Retinal pigment epithelial cell (primary cell): ENCODE measurements around the gene ZCCHC24.

Experiments
- DNase-seq: peaks from one replicate; pipeline ENCODE4 v3.0.0-alpha.2; 2010; ENCODE audit warnings: low read depth
- H3K4me3 ChIP-seq: 2 replicates; pipeline ENCODE4 v1.5.1; 2011; ENCODE audit warnings: mild to moderate bottlenecking, low read length, control low read depth, moderate library complexity
- TF ChIP-seq, protein P1 (sequence below): conservative IDR thresholded peaks from 2 replicates; pipeline ENCODE4 v1.5.1; 2011; ENCODE audit warnings: low read depth, low read length, control low read depth, inconsistent platforms

Gene ZCCHC24

DNA sequence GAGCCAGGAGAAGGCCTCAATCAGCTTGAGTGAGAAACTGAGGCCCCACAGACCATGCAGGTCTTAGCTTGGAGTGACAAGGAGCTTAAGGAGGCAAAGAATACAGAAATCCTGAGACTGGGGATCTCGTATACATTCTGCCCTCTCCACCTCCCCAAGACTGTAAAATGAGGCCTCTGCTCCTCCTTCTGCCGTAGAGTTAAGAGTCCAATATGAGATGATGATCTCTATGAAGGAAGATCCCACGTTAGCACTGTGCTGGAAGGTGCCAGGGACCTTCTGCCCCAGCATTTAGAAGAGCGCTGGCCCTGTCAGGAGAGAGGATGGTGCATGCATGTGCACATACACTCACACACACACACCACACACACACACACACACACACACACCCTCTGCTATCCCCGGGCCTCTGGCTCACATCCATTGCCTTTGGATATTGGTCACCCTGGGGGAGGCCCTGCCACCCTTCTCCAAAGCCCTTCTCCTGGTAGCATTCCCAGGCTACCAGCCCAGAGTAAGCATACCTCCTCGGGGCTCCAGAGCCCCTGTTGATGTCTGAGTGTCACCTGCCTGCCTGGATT lies 15.0 kb downstream of the ZCCHC24 start:
- no peak for DNase-seq
- TF ChIP-seq, protein P1, sequence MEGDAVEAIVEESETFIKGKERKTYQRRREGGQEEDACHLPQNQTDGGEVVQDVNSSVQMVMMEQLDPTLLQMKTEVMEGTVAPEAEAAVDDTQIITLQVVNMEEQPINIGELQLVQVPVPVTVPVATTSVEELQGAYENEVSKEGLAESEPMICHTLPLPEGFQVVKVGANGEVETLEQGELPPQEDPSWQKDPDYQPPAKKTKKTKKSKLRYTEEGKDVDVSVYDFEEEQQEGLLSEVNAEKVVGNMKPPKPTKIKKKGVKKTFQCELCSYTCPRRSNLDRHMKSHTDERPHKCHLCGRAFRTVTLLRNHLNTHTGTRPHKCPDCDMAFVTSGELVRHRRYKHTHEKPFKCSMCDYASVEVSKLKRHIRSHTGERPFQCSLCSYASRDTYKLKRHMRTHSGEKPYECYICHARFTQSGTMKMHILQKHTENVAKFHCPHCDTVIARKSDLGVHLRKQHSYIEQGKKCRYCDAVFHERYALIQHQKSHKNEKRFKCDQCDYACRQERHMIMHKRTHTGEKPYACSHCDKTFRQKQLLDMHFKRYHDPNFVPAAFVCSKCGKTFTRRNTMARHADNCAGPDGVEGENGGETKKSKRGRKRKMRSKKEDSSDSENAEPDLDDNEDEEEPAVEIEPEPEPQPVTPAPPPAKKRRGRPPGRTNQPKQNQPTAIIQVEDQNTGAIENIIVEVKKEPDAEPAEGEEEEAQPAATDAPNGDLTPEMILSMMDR: no peak
- H3K4me3 ChIP-seq: no peak overlapping the region

DNA sequence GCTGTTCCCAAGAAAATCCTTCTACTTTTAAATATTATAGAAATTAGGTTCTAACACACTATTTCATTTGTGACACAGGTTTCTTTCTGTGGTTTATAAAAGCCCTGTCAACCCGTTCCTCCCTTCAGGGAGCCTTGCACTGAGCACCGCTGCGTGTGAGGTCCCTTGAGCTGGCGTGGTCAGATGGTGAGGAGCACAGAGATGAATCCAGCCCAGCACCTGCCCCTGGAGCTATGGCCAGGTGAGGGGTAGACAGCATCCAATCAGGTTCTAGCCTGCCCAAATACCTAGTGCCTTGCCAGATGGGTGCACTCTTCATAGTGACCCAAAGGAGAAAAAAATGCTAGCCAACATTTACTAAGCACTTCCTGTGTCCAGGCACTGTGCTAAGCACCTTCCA lies 15.7 kb downstream of the ZCCHC24 start:
- DNase-seq: no peak
- TF ChIP-seq, protein P1: no peak
- no peak overlapping the region for H3K4me3 ChIP-seq

DNA sequence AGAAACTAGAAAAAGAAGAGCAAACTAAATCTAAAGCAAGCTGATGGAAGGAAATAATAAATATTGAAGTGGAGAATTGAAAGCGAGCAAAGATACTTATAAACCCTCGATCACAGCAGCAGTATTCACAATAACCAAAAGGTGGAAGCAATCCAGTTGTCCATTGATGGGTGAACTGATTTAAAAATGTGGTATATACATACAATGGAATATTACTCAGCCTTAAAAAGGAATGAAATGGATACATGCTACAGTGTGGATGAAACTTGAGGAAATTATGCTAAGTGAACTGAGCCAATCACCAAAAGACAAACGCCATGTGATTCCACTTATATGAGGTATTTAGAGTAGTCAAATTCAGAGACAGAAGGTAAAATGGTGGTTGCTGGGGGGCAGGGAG lies 17.5 kb downstream of the ZCCHC24 start:
- no peak for DNase-seq
- no peak overlapping the region for H3K4me3 ChIP-seq
- TF ChIP-seq, protein P1: no peak

DNA sequence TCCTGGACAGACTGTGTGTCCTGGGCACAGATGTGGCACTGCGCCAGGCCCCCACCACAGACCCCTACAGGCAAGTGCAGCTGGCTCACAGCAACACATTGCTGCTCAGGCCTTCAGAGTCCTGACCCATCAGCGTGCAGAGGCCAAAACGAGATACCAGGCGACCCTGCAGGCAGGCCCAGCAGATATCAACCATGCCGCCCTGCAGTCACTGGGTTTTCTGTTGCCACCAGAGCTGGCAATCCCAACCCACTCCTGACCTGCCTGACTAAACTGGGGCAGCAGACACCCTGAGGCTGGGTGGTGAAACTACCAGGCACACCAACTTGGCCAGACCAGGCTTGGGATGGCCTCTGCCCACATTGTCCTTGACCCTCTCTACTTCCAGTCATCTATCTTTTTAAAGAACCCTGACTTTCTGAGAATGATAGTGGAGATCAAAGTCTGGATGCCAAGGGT lies 20.3 kb downstream of the ZCCHC24 start:
- DNase-seq: no peak
- no peak overlapping the region for H3K4me3 ChIP-seq
- TF ChIP-seq, protein P1: no peak

DNA sequence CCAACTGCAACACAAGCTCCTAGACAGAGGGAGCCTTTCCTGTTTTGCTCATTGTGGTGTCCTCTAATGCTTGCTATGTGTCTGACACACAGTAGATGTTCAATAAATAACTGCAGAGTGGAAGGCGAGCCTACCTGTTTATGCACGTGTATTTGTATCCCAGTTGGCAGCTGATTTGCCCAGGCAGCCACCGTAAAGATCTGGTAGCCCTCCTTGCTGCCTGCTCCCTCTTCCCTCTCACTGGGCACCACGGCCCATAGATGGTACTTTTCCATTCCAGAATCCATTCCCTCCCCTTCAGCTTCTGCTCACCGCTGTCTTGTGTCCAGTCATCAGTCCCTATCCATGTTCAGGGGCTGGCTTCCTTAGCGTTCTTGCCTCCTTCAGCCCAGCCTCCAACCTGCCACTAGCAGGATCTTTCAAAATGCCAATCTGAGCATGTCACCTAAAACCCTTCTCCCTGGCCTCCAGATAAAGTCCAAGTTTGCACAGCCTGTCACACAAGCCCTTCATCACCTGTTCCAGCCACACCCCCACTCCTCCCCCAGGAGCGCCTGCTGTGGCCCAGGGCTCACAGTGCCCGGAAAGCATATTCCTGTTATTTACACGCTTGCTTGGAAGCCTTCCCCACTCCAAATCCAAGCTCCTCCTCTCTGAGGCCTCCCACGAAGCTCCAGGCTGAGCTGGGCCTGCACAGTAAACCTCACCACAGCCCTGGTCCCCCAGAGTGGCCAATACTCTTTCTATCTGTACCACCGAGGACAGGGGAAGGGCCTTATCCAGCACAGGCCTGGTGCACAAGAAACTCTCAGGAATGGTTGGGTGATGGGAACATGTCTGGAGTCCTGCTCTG lies 21.0 kb downstream of the ZCCHC24 start:
- no peak overlapping the region for H3K4me3 ChIP-seq

DNA sequence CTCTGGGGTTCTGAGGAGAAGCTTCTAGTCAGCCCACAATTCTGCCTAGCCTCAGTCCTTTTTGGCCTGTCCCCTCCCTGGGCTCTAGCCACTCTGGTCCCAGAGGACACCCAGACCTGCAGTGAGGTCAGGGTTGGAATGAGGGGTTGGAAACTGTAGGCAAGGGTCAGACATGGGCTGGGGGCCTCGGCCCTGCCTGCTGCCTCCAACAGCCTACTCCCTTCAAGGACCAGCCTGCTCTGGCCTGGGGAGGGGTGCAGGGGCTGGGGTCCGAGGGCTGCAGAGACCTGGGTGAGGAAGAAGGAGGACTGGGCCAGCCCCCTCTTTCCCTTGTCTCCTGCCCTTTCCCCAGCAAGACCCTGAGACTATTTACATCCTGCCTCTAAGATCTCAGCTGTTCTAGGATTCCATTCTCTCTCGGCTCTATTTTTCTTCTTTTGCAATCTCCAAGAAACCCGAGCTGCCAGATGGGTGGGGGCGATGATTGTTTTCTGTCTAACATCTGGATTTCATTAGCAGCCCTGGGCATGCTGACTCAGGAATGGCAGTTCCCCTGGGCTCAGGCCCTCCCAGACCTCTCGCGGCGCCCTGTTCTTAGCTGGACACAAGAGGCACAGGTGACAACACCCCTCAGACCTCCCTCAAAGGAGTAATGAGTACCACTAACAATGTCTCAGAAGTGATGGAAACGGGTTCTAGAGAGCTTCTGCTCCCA lies 23.1 kb downstream of the ZCCHC24 start:
- no peak for DNase-seq
- TF ChIP-seq, protein P1: no peak
- H3K4me3 ChIP-seq: no peak overlapping the region

More for the DNA sequence above, 21.0 kb downstream of the ZCCHC24 start:
- TF ChIP-seq, protein P1: no peak
- DNase-seq: no peak
